SK-N-SH (cell line): ENCODE results near the gene HNRNPL. TPM values are rescaled to one million over a fixed set of nuclear protein-coding genes. Genes with fewer than 3 reads are reported as not detected.

ENCODE experiments used
- CTCF ChIA-PET: fragments of 300-600, 350-600 bp; formaldehyde crosslinking; extraction: SDS; loops from one replicate; lab custom pipeline; 2021; lab: Yijun Ruan, JAX
- POLR2A ChIA-PET: fragments of 350-600 bp; sonication (Branson Sonifier 250); formaldehyde crosslinking; extraction: SDS; loops from one replicate; lab custom pipeline; 2020; ENCODE audit warnings: antibody characterized with exemption, inconsistent platforms; lab: Yijun Ruan, JAX
- DNase-seq: peaks from one replicate; pipeline ENCODE4 v3.0.0; 2012
- H2AFZ ChIP-seq: fragments of 200-600 bp; sonication (generic); 2 replicates; pipeline ENCODE4 v1.8.1; 2016; ENCODE audit warnings: antibody characterized with exemption, mild to moderate bottlenecking, low read depth
- H3F3A ChIP-seq: fragments of 200-600 bp; sonication (generic); replicated peaks from 2 replicates; pipeline ENCODE3; 2016; ENCODE audit warnings: antibody characterized with exemption, mild to moderate bottlenecking; ENCODE audit not compliant: insufficient read depth
- H3K27ac ChIP-seq, 2 experiments: fragments of 200-500 bp in 1 of 2; fragments of 200-600 bp in 1 of 2; sonication (Bioruptor generic) in 1 of 2; sonication (generic), shearing (Covaris generic) in 1 of 2; 2 replicates each; pipeline versions ENCODE4 v1.5.1 to v1.6.1; 2014 to 2016; ENCODE audit warnings: low read depth in 2 of 2, inconsistent platforms in 1 of 2, low read length in 1 of 2, mild to moderate bottlenecking in 1 of 2, mixed read lengths in 1 of 2
- H3K27me3 ChIP-seq: fragments of 200-600 bp; sonication (generic), shearing (Covaris generic); 2 replicates; pipeline ENCODE4 v1.6.1; 2016; ENCODE audit warnings: mixed run types; ENCODE audit not compliant: insufficient read depth
- H3K36me3 ChIP-seq, 2 experiments: fragments of 200-500 bp in 1 of 2; fragments of 200-600 bp in 1 of 2; sonication (Bioruptor generic) in 1 of 2; sonication (generic) in 1 of 2; replicated peaks in 1 of 2; 2 replicates each; pipeline versions ENCODE3 to v1.5.1; 2014 to 2016; ENCODE audit warnings: low read length in 1 of 2, mild to moderate bottlenecking in 1 of 2; ENCODE audit not compliant: insufficient read depth in 2 of 2, control insufficient read depth in 1 of 2
- H3K4me1 ChIP-seq, 2 experiments: fragments of 200-500 bp in 1 of 2; fragments of 200-600 bp in 1 of 2; sonication (Bioruptor generic) in 1 of 2; sonication (generic), shearing (Covaris generic) in 1 of 2; 2 replicates each; pipeline versions ENCODE4 v1.5.1 to v1.6.1; 2014 to 2016; ENCODE audit warnings: low read depth in 1 of 2, low read length in 1 of 2, mixed run types in 1 of 2; ENCODE audit not compliant: insufficient read depth in 2 of 2, control insufficient read depth in 1 of 2
- H3K4me2 ChIP-seq: fragments of 200-600 bp; sonication (generic), shearing (Covaris generic); 2 replicates; pipeline ENCODE4 v1.6.1; 2017; ENCODE audit warnings: mixed run types
- H3K4me3 ChIP-seq, 2 experiments: fragments of 200-500 bp in 1 of 2; fragments of 200-600 bp in 1 of 2; sonication (Bioruptor generic) in 1 of 2; sonication (generic), shearing (Covaris generic) in 1 of 2; 2 replicates each; pipeline versions ENCODE4 v1.5.1 to v1.8.1; 2014 to 2016; ENCODE audit warnings: low read depth in 2 of 2, inconsistent platforms in 1 of 2, low read length in 1 of 2, mild to moderate bottlenecking in 1 of 2, mixed read lengths in 1 of 2, moderate library complexity in 1 of 2
- H3K79me2 ChIP-seq: fragments of 200-600 bp; sonication (generic); 2 replicates; pipeline ENCODE4 v1.8.1; 2017; ENCODE audit warnings: mild to moderate bottlenecking; ENCODE audit not compliant: insufficient read depth
- H3K9ac ChIP-seq: fragments of 200-600 bp; sonication (generic); 2 replicates; pipeline ENCODE4 v1.6.1; 2017; ENCODE audit warnings: mixed run types
- H3K9me2 ChIP-seq: fragments of 200-600 bp; sonication (generic); 2 replicates; pipeline ENCODE4 v1.6.1; 2017; ENCODE audit warnings: mixed run types
- H3K9me3 ChIP-seq: fragments of 200-600 bp; sonication (generic); 2 replicates; pipeline ENCODE4 v1.6.1; 2017; ENCODE audit warnings: mixed run types, mild to moderate bottlenecking, moderate library complexity
- H4K20me1 ChIP-seq: fragments of 200-600 bp; sonication (generic); 2 replicates; pipeline ENCODE4 v1.6.1; 2017; ENCODE audit warnings: mild to moderate bottlenecking, mixed run types; ENCODE audit not compliant: insufficient read depth
- CHD2 ChIP-seq: fragments of 150-350 bp; IDR thresholded peaks from 2 replicates; pipeline ENCODE4 v1.6.1; 2018; ENCODE audit warnings: low read length; ENCODE audit not compliant: partially characterized antibody
- ELF1 ChIP-seq: IDR thresholded peaks from 2 replicates; pipeline ENCODE4 v1.4.0; 2012
- EP300 ChIP-seq, 2 experiments: IDR thresholded peaks; 2 replicates each; pipeline versions ENCODE4 v1.4.0 to v1.6.1; 2012; ENCODE audit warnings: borderline replicate concordance in 1 of 2, low read depth in 1 of 2, low read length in 1 of 2
- EZH2phosphoT487 ChIP-seq: fragments of 200-600 bp; sonication (generic); IDR thresholded peaks from 2 replicates; pipeline ENCODE4 v1.6.1; 2017; ENCODE audit warnings: low read depth, mixed run types, mild to moderate bottlenecking, antibody characterized with exemption, moderate library complexity, borderline replicate concordance
- FOSL2 ChIP-seq: IDR thresholded peaks from 2 replicates; pipeline ENCODE4 v1.4.0; 2012; ENCODE audit warnings: low read depth, mild to moderate bottlenecking, moderate library complexity, borderline replicate concordance
- FOXM1 ChIP-seq: IDR thresholded peaks from 2 replicates; pipeline ENCODE4 v1.4.0; 2012; ENCODE audit warnings: low read depth, mild to moderate bottlenecking
- GATA2 ChIP-seq: sonication (generic); formaldehyde crosslinking; IDR thresholded peaks from 2 replicates; pipeline ENCODE4 v1.5.0; 2020; ENCODE audit warnings: mild to moderate bottlenecking, missing genetic modification reagents
- JUND ChIP-seq: IDR thresholded peaks from 2 replicates; pipeline ENCODE4 v1.4.0; 2012
- MEF2A ChIP-seq: IDR thresholded peaks from 2 replicates; pipeline ENCODE4 v1.4.0; 2012; ENCODE audit warnings: low read depth, borderline replicate concordance
- MXI1 ChIP-seq: IDR thresholded peaks from 2 replicates; pipeline ENCODE4 v1.6.1; 2012; ENCODE audit warnings: mild to moderate bottlenecking, low read depth, low read length, improper control_type of control experiment
- NRF1 ChIP-seq: IDR thresholded peaks from 2 replicates; pipeline ENCODE4 v1.6.1; 2012; ENCODE audit warnings: low read depth, mild to moderate bottlenecking, low read length
- POLR2AphosphoS5 ChIP-seq: IDR thresholded peaks from 2 replicates; pipeline ENCODE4 v1.6.1; 2012; ENCODE audit warnings: low read depth, low read length
- RAD21 ChIP-seq: IDR thresholded peaks from 2 replicates; pipeline ENCODE4 v1.6.1; 2012; ENCODE audit warnings: mild to moderate bottlenecking, low read length
- RCOR1 ChIP-seq: fragments of 150-350 bp; IDR thresholded peaks from 2 replicates; pipeline ENCODE4 v1.6.1; 2017; ENCODE audit warnings: antibody characterized with exemption, low read length
- RFX5 ChIP-seq: IDR thresholded peaks from 2 replicates; pipeline ENCODE4 v1.6.1; 2012; ENCODE audit warnings: mild to moderate bottlenecking, improper control_type of control experiment, low read length
- SIN3A ChIP-seq: IDR thresholded peaks from 2 replicates; pipeline ENCODE4 v1.6.1; 2012; ENCODE audit warnings: low read depth, mild to moderate bottlenecking, low read length, moderate library complexity, borderline replicate concordance
- TAF1 ChIP-seq: IDR thresholded peaks from 2 replicates; pipeline ENCODE4 v1.6.1; 2012; ENCODE audit warnings: low read depth, mild to moderate bottlenecking, low read length, moderate library complexity, borderline replicate concordance
- TCF12 ChIP-seq: IDR thresholded peaks from 2 replicates; pipeline ENCODE4 v1.4.0; 2012
- YY1 ChIP-seq: IDR thresholded peaks from 2 replicates; pipeline ENCODE4 v1.4.0; 2012; ENCODE audit warnings: low read depth, mild to moderate bottlenecking
- WGBS: methylation state at CpG from one replicate; pipeline ENCODE4 v1.1.6; 2017; ENCODE audit warnings: low lambda C conversion rate; 5-methylcytosine and 5-hydroxymethylcytosine counted together
- polyA plus RNA-seq, 3 experiments: library from polyadenylated mRNA; depleted of rRNA; stranded (reverse); fragments of >200 nt; gene quantifications; 2 replicates each; pipeline ENCODE4 v1.2.3, GENCODE V29; 2012
- TF ChIP-seq, protein P1 (sequence below): IDR thresholded peaks from 2 replicates; pipeline ENCODE4 v1.4.0; 2012; ENCODE audit warnings: low read depth, borderline replicate concordance
- TF ChIP-seq, protein P2 (sequence below): fragments of 150-350 bp; IDR thresholded peaks from 2 replicates; pipeline ENCODE4 v1.6.1; 2016; ENCODE audit warnings: mild to moderate bottlenecking, low read depth, low read length
- TF ChIP-seq, protein P3 (sequence below): IDR thresholded peaks from 2 replicates; pipeline ENCODE4 v1.4.0; 2012; ENCODE audit warnings: low read depth, borderline replicate concordance
- TF ChIP-seq, protein P4 (sequence below): IDR thresholded peaks from 2 replicates; pipeline ENCODE4 v1.4.0; 2012; ENCODE audit warnings: low read depth
- TF ChIP-seq, protein P5 (sequence below): IDR thresholded peaks from 2 replicates; pipeline ENCODE4; 2012
- TF ChIP-seq, protein P6 (sequence below): fragments of 150-350 bp; IDR thresholded peaks from 2 replicates; pipeline ENCODE4 v1.6.1; 2017; ENCODE audit warnings: antibody characterized with exemption, low read length, low read depth, borderline replicate concordance

Gene HNRNPL
- polyA plus RNA-seq, 1 of the 3 experiments (the other 2 are of a cell fraction), result 280 TPM

DNA sequence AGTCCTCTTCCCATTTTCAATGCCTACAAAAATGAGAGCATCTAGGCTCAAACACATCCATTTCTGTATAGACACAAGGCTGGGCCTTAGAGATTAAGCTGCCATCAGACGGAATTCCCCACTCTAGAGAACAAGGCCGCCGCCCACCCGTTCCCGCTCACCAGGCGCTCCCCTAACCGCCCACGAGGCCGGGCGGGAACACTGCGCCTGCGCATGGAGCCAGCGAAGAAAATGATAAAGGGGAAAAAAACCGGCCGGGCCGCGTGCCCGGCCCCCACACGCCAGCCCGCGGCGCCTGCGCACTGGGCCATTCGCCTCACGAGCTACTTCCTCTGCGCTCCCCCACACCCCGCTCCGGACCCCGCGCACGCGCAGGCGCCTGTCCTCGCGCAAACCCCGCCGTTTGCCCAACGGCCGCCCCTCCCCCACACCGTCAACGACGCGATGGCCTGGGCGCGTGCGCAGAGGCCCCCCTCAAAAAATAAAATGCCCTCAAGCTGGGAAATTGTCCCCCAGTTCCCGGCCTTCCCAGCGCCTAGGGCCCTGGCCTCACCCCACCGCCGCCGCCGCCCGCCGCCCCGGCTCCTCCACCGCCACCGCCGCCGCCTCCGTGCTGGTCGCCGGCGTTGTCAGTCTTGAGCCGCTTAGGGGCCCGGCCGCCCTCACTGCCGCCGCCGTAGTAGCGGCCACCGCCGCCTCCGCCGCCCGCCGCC, 483 bp downstream of the HNRNPL start:
- ChIA-PET POLR2A (interaction anchor here (0.5 to 2.2 kb wide), 7 partner anchors 11 to 91 kb away, joined by 3 to 9 read pairs (median 3); partner anchors contain the start of genes MRPS12 and SARS2), CTCF (interaction anchor here (0.7 to 2.6 kb wide), 4 partner anchors 11 to 81 kb away, joined by 3 to 6 read pairs (median 3); partner anchors contain the start of genes MRPS12 and SARS2)
- H3K27ac ChIP-seq, result peak overlapping the region; percentile 95 to 99
- H2AFZ ChIP-seq, result no peak overlapping the region
- 0% methylated on average over 23 of the region's 76 CpGs for WGBS
- peak overlapping the region; percentile 100 for H3K9ac ChIP-seq
- H3K9me3 ChIP-seq, result no peaks in the 10 kb centered on the region
- H3F3A ChIP-seq, result peaks cover 25% of the 10 kb centered on the region
- H3K4me2 ChIP-seq, result peak overlapping the region; percentile 97
- H3K79me2 ChIP-seq, result peaks cover 56% of the 10 kb centered on the region
- DNase-seq, result peak; percentile 97
- H3K27me3 ChIP-seq, result no peaks in the 10 kb centered on the region
- H3K9me2 ChIP-seq, result no peaks in the 10 kb centered on the region
- H4K20me1 ChIP-seq, result peaks cover 49% of the 10 kb centered on the region
- peaks cover 30 to 39% of the 10 kb centered on the region in 2 experiments for H3K36me3 ChIP-seq
- H3K4me1 ChIP-seq, result peaks cover 18 to 30% of the 10 kb centered on the region in 2 experiments; a peak in 1 of 4 replicates
- peak overlapping the region; percentile 67 to 87 for H3K4me3 ChIP-seq
- TF ChIP-seq TCF12, result peak; percentile 11; the same call in 1 of the 2 replicates
- no peak for TF ChIP-seq EZH2phosphoT487
- TF ChIP-seq FOSL2, result no peak
- TF ChIP-seq POLR2AphosphoS5, result no peak; the same call in 1 of the 2 replicates
- no peak for TF ChIP-seq RFX5
- no peak for TF ChIP-seq YY1
- TF ChIP-seq SIN3A, result peak; percentile 79; the same call in 1 of the 2 replicates
- TF ChIP-seq FOXM1, result no peak
- TF ChIP-seq NRF1, result peak; percentile 98
- TF ChIP-seq, protein P1, sequence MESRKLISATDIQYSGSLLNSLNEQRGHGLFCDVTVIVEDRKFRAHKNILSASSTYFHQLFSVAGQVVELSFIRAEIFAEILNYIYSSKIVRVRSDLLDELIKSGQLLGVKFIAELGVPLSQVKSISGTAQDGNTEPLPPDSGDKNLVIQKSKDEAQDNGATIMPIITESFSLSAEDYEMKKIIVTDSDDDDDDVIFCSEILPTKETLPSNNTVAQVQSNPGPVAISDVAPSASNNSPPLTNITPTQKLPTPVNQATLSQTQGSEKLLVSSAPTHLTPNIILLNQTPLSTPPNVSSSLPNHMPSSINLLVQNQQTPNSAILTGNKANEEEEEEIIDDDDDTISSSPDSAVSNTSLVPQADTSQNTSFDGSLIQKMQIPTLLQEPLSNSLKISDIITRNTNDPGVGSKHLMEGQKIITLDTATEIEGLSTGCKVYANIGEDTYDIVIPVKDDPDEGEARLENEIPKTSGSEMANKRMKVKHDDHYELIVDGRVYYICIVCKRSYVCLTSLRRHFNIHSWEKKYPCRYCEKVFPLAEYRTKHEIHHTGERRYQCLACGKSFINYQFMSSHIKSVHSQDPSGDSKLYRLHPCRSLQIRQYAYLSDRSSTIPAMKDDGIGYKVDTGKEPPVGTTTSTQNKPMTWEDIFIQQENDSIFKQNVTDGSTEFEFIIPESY, result 0 out of 2 replicates have a peak, but pooled peaks have one; percentile 22
- TF ChIP-seq, protein P2, sequence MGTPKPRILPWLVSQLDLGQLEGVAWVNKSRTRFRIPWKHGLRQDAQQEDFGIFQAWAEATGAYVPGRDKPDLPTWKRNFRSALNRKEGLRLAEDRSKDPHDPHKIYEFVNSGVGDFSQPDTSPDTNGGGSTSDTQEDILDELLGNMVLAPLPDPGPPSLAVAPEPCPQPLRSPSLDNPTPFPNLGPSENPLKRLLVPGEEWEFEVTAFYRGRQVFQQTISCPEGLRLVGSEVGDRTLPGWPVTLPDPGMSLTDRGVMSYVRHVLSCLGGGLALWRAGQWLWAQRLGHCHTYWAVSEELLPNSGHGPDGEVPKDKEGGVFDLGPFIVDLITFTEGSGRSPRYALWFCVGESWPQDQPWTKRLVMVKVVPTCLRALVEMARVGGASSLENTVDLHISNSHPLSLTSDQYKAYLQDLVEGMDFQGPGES, result no peak
- TF ChIP-seq MXI1, result peak; percentile 98
- TF ChIP-seq, protein P3, sequence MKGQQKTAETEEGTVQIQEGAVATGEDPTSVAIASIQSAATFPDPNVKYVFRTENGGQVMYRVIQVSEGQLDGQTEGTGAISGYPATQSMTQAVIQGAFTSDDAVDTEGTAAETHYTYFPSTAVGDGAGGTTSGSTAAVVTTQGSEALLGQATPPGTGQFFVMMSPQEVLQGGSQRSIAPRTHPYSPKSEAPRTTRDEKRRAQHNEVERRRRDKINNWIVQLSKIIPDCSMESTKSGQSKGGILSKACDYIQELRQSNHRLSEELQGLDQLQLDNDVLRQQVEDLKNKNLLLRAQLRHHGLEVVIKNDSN, result peak; percentile 35; the same call in 1 of the 2 replicates
- TF ChIP-seq RCOR1, result no peak
- peak; percentile 92 for TF ChIP-seq CHD2
- TF ChIP-seq GATA2 (CRISPR knock-in tag), result no peak
- TF ChIP-seq, protein P4, sequence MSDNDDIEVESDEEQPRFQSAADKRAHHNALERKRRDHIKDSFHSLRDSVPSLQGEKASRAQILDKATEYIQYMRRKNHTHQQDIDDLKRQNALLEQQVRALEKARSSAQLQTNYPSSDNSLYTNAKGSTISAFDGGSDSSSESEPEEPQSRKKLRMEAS, result peak; percentile 94
- peak; percentile 61 for TF ChIP-seq ELF1
- TF ChIP-seq JUND, result no peak
- 0 out of 2 replicates have a peak, but pooled peaks have one; percentile 4 for TF ChIP-seq RAD21
- TF ChIP-seq, protein P5, sequence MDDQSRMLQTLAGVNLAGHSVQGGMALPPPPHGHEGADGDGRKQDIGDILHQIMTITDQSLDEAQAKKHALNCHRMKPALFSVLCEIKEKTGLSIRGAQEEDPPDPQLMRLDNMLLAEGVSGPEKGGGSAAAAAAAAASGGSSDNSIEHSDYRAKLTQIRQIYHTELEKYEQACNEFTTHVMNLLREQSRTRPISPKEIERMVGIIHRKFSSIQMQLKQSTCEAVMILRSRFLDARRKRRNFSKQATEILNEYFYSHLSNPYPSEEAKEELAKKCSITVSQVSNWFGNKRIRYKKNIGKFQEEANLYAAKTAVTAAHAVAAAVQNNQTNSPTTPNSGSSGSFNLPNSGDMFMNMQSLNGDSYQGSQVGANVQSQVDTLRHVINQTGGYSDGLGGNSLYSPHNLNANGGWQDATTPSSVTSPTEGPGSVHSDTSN, result no peak
- TF ChIP-seq, protein P6, sequence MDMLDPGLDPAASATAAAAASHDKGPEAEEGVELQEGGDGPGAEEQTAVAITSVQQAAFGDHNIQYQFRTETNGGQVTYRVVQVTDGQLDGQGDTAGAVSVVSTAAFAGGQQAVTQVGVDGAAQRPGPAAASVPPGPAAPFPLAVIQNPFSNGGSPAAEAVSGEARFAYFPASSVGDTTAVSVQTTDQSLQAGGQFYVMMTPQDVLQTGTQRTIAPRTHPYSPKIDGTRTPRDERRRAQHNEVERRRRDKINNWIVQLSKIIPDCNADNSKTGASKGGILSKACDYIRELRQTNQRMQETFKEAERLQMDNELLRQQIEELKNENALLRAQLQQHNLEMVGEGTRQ, result no peak
- TF ChIP-seq MEF2A, result no peak
- TF ChIP-seq EP300 (IDR thresholded peaks at IDR 0.05; ENCODE audit: borderline replicate concordance in 1 of 2, low read depth in 1 of 2, low read length in 1 of 2), result no peak
- peak; percentile 17; the same call in 1 of the 2 replicates for TF ChIP-seq TAF1
